ENCODE measurements around the gene ANKIB1.
"Not testable (repeated sequence)": the region's sequence is repeated elsewhere in the genome, so short reads cannot be mapped to it uniquely, and the experiment has no call there.

The ANKIB1 gene

DNA sequence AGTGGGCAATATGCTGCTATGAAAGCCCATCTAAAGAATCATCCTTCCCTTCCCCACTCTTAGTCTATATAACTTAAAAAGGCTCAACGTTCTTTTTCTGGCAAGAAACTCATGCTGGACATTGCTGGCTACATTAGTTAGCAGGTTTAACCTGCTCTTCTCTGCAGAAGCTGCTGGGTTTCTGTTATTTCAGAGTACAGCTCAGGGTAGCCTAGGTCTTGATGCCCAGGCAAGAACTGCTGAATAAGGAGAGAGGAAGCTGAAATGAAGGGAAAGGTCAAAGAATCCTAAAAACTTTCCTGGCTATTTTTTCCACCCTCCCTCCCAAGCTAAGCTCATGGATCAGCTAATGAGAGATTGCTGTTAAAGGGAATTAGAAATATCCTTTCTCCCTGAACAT, 79.4 kb downstream of the ANKIB1 start:
- DNase-seq (ENCODE audit: extremely low read depth in 1 of 2, low read depth in 1 of 2): no peak

DNA sequence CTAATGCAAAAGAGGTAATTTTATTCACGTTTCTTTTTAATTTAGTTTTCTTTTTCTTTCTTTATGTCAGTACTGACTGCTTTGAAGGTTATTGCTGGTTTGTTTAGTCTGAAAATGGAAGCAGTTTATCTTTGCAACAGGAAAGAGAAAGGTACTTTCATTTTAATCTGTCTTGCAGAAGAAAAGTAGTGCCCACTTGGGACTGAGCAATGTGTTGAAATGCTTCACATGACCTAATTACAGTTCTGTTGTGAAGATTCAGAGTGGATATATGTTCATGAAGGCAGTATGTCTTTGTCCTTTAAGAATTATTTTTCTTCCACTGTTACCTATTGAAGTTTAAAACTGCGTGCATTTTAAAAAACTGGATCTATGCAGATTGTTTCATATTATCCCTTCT, 80.1 kb downstream of the ANKIB1 start:
- no peak for DNase-seq (ENCODE audit: extremely low read depth in 1 of 2, low read depth in 1 of 2)

DNA sequence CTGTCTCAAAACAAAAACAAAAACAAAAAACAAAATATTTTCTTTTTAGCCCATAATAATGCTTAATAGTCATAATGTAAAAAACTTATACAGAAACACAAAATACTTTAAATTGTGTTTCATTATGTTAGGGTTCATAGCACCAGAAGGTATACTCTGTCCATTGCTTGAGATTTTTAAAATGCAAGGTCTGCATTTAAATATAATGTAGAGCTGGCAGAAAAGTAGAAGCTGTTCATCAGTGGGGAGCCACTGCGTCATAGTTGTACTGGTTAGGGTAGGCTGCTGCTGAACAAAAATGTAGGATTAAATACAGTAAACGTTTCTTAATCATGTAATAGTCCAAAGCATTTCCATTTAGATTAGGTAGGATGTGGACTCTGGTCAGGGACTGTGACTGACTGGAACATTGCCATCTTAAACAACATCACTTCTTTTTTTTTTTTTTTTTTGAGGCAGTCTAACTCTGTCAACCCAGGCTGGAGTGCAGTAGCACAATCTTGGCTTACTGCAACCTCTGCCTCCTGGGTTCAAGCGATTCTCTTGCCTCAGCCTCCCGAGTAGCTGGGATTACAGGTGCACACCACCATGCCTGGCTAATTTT, 85.2 kb downstream of the ANKIB1 start:
- no peak for DNase-seq (ENCODE audit: extremely low read depth in 1 of 2, low read depth in 1 of 2)

DNA sequence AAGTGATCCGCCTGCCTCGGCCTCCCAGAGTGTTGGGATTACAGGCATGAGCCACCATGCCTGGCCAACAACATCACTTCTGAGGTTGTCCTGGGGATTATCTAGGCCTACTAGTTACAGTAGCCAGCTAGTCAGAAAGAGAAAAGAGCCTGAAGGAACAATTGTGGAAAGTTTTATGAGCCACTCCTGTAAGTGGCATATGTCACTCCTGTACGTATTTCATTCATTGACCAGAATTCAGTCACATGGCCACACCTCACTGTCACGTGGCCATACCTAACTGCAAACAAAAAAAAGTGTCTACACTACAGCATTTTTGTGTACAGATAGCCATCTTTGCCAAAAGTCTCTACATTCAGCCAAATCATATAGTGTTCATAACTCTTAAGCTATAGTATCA, 85.7 kb downstream of the ANKIB1 start:
- DNase-seq (ENCODE audit: extremely low read depth in 1 of 2, low read depth in 1 of 2): no peak

DNA sequence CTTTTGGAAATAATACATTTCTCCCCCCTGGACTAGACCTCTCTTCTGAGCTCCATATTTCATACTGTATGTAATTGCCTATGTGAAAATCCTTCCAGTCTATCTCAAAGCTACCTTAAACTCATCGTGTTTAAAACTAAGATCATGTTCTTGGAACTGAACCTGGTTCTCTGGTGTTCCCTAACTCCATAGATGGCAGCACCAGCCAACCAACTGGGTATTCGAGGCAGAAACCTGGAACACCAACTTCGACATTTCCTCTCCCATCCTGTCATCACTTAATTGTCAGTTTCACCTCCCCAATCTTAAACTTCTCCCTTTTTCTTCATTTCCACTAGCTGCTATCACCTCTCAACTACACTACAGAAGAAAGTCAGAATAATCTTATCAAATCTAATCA, 87.0 kb downstream of the ANKIB1 start:
- no peak for DNase-seq (ENCODE audit: extremely low read depth in 1 of 2, low read depth in 1 of 2)

DNA sequence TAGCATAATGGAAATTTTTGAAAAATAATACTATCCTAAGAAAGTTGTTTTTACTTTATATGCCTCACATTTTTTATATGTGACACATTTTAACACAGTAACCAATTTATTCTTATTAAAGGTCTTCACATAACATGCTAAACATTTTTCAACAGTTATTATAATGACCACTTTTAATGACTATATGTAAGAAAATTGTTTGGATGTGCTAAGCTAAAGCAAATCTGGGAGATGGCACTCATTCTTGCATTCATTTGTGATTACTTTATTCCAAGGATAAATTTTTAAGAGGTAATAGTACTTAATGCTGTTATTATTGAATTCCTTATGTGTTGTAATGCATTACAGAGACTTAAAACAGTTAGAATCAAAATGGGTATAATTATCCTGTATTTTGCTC, 88.1 kb downstream of the ANKIB1 start:
- DNase-seq (ENCODE audit: extremely low read depth in 1 of 2, low read depth in 1 of 2): no peak

DNA sequence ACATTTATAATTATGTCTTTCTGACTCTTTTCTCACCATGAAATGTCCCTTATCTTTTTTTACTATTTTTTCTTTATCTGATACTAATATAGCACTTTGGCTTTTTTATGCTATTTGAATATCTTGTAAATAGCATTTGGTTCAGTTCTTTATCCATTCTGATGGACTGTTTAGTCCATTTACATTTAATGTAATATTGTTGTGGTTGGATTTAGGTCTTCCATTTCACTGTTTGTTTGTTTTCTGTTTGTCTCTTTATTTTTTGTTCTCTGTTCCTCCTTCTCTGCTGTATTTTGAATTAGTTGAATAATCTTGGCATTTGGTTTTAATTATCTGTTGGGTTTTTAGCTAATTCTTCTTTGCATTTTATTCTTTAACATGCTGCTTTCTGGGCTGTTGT, 89.8 kb downstream of the ANKIB1 start:
- DNase-seq (ENCODE audit: extremely low read depth in 1 of 2, low read depth in 1 of 2): no peak

DNA sequence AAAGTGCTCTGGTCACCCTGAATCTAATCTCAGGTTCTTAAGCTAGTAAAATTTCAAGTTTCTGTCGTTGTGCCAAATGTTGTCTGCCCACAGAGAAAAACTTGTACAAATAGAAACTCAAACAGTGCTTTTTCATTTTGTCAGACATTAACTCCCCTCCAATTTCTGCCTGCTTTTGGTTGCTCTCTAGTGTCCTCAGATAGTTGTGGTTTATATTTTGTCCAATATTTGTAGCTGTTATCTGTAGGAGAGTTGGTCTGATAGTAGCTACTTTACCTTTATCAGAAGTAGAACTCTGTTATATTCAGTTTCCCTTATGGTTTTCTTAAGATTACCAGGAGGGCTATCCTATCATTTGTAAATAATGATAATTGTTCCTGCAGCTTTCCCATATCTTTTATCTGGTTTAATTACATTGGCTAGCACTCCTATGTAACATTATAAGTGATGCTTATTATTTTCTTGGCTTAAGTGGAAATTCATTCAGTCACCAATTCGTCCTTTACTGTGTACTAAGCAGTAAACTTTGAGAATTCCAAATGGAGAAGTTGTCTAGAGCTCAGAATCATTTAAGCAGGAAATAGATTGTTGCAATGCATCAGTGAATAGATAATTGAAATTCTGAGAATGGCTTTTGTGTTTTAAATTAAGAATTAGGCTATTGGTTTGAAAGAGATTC, 91.0 kb downstream of the ANKIB1 start:
- DNase-seq (ENCODE audit: extremely low read depth in 1 of 2, low read depth in 1 of 2): no peak

DNA sequence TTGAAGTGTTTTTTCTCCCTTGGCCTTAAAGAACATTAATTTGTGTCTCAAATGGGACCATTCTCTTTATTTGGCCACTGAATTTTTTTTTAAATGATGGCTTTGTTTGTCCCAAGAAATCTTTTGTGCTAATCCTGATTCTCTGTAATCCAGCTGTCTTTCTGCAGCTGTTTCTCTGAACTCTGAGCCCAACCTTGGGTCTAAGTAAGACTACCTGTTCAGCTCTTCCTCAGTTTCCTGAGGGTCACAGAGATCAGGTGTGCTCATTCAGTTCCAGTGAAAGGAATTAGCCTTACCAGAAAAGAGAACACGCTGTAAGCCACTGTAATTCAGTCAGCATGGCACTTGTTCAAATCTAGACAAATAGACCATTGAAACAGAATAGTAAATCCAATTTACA, 94.2 kb downstream of the ANKIB1 start:
- no peak for DNase-seq (ENCODE audit: extremely low read depth in 1 of 2, low read depth in 1 of 2)

DNA sequence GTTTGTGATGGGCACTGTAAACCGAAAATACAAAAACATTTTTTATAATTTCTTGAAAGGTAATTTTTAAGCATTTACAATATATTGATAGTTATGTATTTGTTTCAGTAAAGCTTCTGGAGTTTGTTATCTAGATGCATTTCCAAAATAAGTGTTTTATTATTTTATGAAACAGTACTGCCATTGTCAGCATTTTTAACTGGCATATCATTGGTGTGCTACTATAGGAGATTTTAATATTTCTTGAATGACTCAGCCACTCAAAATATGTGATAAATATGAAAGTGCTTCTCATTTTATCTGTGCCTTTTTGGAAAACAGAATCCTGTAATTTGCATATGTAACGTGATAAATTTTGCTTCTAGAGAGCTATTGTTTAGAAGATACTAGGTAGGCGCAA, 97.9 kb downstream of the ANKIB1 start:
- DNase-seq (ENCODE audit: extremely low read depth in 1 of 2, low read depth in 1 of 2): no peak

DNA sequence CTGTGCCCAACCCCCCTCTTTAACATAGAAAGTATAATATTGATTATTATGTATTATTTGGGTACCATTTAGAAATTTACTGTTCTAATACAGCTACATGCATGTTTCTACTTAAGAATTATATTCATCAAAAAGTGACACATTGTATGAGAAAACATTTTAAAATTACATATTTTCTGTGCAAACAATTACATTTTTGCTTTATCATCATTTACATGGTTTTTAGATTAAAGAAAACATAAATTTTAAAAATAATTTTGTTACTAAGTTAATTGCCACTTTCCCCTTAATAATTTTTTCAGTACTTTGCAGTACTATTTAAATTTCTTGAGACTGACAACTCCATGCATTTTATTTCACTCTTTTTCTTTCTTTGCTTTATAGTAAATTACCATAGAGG, 106.2 kb downstream of the ANKIB1 start:
- DNase-seq (ENCODE audit: extremely low read depth in 1 of 2, low read depth in 1 of 2): no peak

DNA sequence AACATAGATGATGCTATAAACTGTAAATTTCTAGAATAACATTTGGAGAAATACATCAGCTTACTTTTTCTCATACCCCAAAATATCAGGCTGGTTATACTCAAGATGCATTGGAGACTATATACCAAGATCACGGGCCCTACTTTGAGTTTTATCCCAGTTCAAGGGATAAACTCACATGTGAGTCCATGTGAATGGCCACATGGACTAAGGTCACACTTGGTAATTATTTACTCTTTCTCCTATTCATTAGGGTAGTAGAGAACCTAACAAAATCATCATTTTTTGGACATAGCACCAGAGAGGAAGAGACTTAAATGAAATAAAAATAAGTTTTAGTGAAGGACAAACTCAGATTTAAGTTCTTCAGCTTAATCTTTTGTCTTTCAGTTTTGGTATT, 108.4 kb downstream of the ANKIB1 start:
- DNase-seq (ENCODE audit: extremely low read depth in 1 of 2, low read depth in 1 of 2): no peak

DNA sequence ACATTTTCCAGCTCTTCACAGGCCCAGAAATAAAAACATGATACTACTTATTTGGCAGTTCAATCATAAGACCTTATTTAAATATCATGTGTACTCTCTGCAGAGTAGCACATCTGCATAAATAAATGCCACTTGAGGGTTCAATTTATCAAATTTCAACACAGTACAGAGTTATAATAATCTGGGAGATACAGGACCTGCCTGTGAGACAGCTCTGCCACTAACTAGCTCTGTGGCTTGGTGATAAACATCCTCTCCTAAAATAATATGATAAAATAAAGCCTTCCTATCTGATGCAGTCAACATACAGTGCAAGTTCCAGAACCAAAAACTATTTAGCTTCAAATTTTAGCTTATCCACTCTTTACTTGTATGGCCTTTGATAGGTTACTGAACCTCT, 110.6 kb downstream of the ANKIB1 start:
- DNase-seq (ENCODE audit: extremely low read depth in 1 of 2, low read depth in 1 of 2): no peak

DNA sequence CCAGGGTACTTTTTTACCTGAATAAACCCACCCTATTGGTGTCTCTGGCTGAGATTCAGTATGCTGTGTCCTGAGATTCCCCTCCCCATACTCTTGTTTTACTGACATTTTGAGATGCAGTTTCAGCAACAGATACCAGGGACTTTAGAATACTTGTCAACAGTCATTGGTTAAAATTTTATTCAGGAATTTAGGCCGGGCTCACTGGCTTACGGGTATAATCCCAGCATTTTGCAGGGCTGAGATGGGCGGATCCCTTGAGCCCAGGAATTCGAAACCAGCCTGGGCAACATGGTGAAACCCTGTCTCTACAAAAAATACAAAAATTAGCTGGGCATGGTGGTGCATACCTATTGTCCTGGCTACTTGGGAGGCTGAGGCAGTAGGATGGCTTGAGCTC, 111.5 kb downstream of the ANKIB1 start:
- no peak for DNase-seq (ENCODE audit: extremely low read depth in 1 of 2, low read depth in 1 of 2)

DNA sequence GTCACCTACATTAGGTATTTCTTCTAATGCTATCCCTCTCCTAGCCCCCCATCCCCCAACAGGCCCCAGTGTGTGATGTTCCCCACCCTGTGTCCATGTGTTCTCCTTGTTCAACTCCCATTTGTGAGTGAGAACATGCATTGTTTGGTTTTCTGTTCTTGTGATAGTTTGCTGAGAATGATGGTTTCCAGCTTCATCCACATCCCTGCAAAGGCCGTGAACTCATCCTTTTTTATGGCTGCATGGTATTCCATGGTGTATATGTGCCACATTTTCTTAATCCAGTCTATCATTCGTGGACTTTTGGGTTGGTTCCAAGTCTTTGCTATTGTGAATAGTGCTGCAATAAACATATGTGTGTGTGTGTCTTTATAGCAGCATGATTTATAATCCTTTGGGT, 113.4 kb downstream of the ANKIB1 start:
- DNase-seq (ENCODE audit: extremely low read depth in 1 of 2, low read depth in 1 of 2): not testable (repeated sequence)

DNA sequence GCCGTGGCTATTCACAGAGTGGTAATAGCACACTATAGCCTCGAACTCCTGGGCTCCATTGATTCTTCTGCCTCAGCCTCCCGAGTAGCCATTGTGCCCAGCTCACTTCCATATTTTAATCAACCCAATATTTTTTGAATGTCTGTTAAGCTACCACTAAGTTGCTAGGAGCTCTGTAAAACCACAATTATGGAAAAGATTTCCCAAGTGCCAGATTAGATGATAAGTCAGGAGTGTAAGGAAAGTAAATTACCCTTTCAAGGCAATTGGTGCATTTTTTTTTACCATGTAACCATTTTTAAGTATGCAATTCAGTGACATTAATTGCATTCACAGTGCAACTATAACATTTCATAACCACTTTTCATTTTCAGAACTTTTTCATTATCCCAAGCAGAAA, 114.0 kb downstream of the ANKIB1 start:
- DNase-seq (ENCODE audit: extremely low read depth in 1 of 2, low read depth in 1 of 2): no peak

DNA sequence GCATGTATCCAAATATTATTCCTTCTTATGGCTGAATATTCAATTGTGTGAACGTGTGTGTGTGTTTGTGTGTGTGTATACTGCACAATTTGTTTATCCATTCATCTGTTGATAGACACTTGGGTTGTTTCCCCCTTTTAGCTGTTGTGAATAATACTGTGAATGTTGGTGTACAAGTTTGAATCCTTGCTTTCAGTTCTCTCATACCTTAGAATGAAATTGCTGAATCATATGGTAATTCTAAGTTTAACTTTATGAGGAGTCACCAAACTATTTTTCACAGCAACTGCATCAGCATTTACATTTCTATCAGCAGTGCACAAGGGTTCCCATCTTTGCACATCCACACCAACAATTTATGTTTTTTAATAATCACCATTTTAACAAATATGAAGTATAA, 114.6 kb downstream of the ANKIB1 start:
- DNase-seq (ENCODE audit: extremely low read depth in 1 of 2, low read depth in 1 of 2): no peak

DNA sequence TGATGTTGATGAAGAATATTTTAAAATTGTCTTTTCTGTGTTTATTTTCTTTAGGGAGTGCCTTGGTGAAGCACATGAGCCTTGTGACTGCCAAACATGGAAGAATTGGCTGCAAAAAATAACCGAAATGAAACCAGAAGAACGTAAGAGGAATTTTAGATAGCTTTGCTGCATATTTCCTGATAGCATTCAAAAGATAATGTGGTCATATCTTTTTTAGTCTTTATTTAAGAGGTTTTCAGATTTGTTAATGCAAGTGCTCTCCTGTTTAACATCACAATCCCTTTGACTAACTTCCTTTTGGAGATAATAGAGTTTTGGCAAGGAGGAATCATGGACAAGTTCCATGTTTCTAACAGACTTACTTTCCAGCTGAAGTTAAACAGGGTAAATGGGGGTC, 116.4 kb downstream of the ANKIB1 start:
- no peak for DNase-seq (ENCODE audit: extremely low read depth in 1 of 2, low read depth in 1 of 2)

DNA sequence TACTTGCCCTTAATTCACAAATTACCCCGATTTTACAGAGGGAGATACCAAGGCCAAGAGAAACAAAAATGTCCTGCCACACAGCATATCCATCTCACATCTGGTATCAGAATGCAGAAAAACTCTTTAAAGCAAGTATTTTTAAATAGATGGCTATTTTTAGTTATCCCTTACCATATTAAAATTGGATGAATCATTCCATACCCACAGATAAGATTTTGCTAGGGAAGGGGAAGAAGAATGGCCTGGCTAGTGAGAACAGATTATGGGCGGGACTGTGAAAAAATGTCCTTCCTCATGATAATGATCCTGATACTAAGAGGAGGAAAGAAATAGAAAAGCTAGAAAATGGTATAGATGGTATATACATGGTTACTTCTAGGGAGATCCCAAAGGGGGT, 121.0 kb downstream of the ANKIB1 start:
- DNase-seq (ENCODE audit: extremely low read depth in 1 of 2, low read depth in 1 of 2): no peak

DNA sequence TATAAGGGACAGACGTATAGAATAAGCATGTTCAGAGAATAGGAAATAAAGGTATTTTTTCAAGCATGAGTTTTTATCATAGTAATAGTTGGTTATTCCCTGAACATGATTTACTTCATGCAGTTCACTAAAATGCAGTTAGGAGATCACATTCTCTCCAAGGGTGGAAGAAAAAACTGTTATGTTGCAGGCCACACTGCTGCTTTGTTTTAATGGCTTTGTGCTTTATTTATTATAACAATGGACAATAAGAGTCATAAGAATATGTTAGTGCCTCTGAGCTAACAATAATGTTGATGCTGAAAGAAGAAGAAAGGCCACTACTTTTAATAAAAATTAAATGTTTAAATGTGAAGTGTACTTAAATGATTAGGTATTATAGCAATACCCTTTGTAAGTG, 123.0 kb downstream of the ANKIB1 start:
- no peak for DNase-seq (ENCODE audit: extremely low read depth in 1 of 2, low read depth in 1 of 2)

DNA sequence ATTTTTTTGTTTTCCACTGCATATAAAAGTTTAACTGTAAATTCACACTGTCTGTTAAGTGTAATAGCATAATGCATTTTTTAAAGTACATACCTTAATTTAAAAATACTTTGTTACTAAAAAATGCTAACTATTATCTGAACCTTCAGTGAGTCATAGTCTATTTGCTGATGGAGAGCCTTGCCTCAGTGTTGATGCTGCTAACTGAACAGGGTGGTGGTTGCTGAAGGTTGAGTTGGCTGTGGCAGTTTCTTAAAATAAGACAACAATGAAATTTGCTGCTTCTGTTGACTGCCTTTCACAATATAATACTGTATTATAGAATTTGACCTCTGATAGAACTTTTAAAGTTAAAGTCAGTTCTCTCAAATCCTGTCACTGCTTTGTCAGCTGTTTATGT, 129.2 kb downstream of the ANKIB1 start:
- DNase-seq (ENCODE audit: extremely low read depth in 1 of 2, low read depth in 1 of 2): no peak

DNA sequence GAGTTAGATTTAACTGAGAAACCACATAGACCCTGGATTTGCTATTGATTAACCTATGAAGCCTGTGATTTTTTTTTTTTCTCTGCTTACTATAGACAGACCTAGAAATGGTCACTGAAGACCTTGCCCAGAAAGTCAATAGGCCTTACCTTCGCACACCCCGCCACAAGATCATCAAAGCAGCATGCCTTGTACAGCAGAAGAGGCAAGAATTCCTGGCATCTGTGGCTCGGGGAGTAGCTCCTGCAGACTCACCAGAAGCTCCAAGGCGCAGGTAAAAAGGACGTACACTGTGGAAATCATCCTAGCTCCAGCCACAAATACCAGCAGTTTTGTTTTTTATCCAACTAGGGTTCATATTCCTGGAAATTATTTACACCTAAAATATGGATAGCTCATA, 145.3 kb downstream of the ANKIB1 start:
- DNase-seq (ENCODE audit: extremely low read depth in 1 of 2, low read depth in 1 of 2): no peak

DNA sequence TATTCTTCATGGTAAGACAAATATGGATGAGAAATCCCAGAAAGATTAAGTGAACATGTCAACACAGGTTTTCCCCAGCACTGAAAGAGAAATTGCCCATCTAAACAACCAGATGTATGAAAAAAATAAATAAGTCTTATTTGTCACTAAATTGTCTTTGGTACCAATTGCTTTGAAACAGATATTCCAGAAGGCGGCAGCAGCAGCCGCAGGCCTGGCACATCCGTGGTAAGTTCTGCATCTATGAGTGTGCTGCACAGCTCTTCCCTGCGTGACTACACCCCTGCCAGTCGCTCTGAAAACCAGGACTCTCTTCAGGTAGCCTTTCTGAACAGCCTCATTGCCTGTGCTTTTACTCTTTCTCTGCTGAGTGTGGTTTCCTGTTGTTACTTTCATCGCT, 151.8 kb downstream of the ANKIB1 start:
- no peak for DNase-seq (ENCODE audit: extremely low read depth in 1 of 2, low read depth in 1 of 2)
